ENCODE data around the gene CECR2. TPM values are rescaled to one million over a fixed set of nuclear protein-coding genes. Genes with fewer than 3 reads are reported as not detected.
A peak's percentile ranks its signal among the peaks of the same experiment; 100 is the strongest.

Gene CECR2
- total RNA-seq, 1 donor from 2014 or later = 25.3 TPM

- Mint-ChIP-seq H3K4me1 (ENCODE audit: unreplicated experiment) (peaks cover 24% of the 10 kb centered on the region), H3K9me3 (no peaks in the 10 kb centered on the region), H3K27me3 (no peaks in the 10 kb centered on the region), H3K36me3 (no peaks in the 10 kb centered on the region), H3K4me3 (peak overlapping the region; percentile 20), H3K27ac (peak overlapping the region; percentile 53)
- DNase-seq (ENCODE audit: extremely low spot score, unreplicated experiment) = no peak
- no peak for TF ChIP-seq CTCF (conservative IDR thresholded peaks at IDR 0.05)
Measured at GRCh38 chr22:17569971-17570511, 200.8 kb downstream of the CECR2 start.

GRCh38 chr22:17570851-17571631, 201.8 kb downstream of the CECR2 start:
- Mint-ChIP-seq H3K4me1 (ENCODE audit: unreplicated experiment) (peaks cover 28% of the 10 kb centered on the region), H3K36me3 (no peaks in the 10 kb centered on the region), H3K27ac (no peak overlapping the region), H3K27me3 (no peaks in the 10 kb centered on the region), H3K4me3 (peak overlapping the region; percentile 7), H3K9me3 (no peaks in the 10 kb centered on the region)
- no peak for TF ChIP-seq CTCF (conservative IDR thresholded peaks at IDR 0.05)
- no peak for DNase-seq (ENCODE audit: extremely low spot score, unreplicated experiment)

GRCh38 chr22:17575151-17575550, 205.9 kb downstream of the CECR2 start:
- no peak for DNase-seq (ENCODE audit: extremely low spot score, unreplicated experiment)
- Mint-ChIP-seq H3K4me3 (no peak overlapping the region), H3K27me3 (no peaks in the 10 kb centered on the region), H3K27ac (no peak overlapping the region), H3K4me1 (ENCODE audit: unreplicated experiment) (peaks cover 24% of the 10 kb centered on the region), H3K36me3 (no peaks in the 10 kb centered on the region), H3K9me3 (no peaks in the 10 kb centered on the region)
- no peak for TF ChIP-seq CTCF (conservative IDR thresholded peaks at IDR 0.05)

- H3K27me3 Mint-ChIP-seq = no peaks in the 10 kb centered on the region
- H3K4me1 Mint-ChIP-seq (ENCODE audit: unreplicated experiment) = peaks cover 23% of the 10 kb centered on the region
- H3K36me3 Mint-ChIP-seq = no peaks in the 10 kb centered on the region
- no peak overlapping the region for H3K4me3 Mint-ChIP-seq
- H3K9me3 Mint-ChIP-seq = no peaks in the 10 kb centered on the region
- H3K27ac Mint-ChIP-seq = no peak overlapping the region
- no peak for DNase-seq (ENCODE audit: extremely low spot score, unreplicated experiment)
- no peak for TF ChIP-seq CTCF (conservative IDR thresholded peaks at IDR 0.05)
Measured at GRCh38 chr22:17575681-17576080, 206.4 kb downstream of the CECR2 start.

- no peaks in the 10 kb centered on the region for H3K36me3 Mint-ChIP-seq
- no peak overlapping the region for H3K27ac Mint-ChIP-seq
- TF ChIP-seq CTCF (conservative IDR thresholded peaks at IDR 0.05) = no peak
- no peaks in the 10 kb centered on the region for H3K9me3 Mint-ChIP-seq
- no peaks in the 10 kb centered on the region for H3K27me3 Mint-ChIP-seq
- DNase-seq (ENCODE audit: extremely low spot score, unreplicated experiment) = no peak
- no peak overlapping the region for H3K4me3 Mint-ChIP-seq
- peaks cover 15% of the 10 kb centered on the region for H3K4me1 Mint-ChIP-seq (ENCODE audit: unreplicated experiment)
Measured at GRCh38 chr22:17576470-17576869, 207.2 kb downstream of the CECR2 start.

Data from type B pancreatic cell (in vitro differentiated cells).